Retinal pigment epithelial cell (primary cell): ENCODE results near the gene CFAP157.
A peak's percentile ranks its signal among the peaks of the same experiment; 100 is the strongest.

ENCODE experiments used
- DNase-seq: peaks from one replicate; pipeline ENCODE4 v3.0.0-alpha.2; 2010; ENCODE audit warnings: low read depth
- H3K4me3 ChIP-seq: 2 replicates; pipeline ENCODE4 v1.5.1; 2011; ENCODE audit warnings: mild to moderate bottlenecking, low read length, control low read depth, moderate library complexity
- TF ChIP-seq, protein P1 (sequence below): conservative IDR thresholded peaks from 2 replicates; pipeline ENCODE4 v1.5.1; 2011; ENCODE audit warnings: low read depth, low read length, control low read depth, inconsistent platforms

CFAP157 gene

DNA sequence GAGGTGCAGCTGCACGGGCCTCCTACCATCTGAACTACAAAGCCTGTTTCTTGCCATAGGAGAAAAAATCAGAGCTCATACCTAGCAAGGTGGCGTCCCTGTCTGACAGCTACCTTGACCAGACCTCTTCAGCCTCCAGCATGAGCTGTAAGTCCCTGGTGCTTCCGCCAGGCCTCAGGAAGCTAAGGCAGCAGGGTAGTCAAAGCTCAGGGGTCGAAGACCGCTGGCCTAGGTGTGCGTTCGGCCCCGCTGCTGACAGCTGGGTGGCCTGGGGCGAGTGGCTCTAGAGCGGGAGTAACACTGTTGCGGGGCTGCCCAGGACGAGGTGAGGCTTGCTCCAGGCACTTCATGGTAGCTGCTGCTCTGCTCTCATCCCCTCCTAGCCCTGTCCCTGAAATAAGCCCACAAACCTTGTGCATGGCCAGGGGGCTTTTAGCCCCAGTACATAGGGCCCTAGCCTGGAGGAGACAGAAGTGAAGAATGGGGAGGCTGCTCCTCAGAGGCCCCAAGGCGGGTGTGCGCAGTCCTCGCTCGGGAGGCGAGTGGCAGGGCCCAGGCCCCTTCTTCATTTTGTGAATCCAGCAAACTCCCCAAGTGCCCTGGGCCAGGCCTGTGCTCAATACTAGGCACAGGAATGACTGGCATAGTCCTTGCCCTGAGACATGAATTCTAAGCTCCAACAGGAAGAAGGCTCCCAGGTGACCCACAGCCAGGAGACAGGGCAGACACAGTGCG, 22.9 kb downstream of the CFAP157 start:
- no peak for DNase-seq
- H3K4me3 ChIP-seq = no peak overlapping the region
- TF ChIP-seq, protein P1, sequence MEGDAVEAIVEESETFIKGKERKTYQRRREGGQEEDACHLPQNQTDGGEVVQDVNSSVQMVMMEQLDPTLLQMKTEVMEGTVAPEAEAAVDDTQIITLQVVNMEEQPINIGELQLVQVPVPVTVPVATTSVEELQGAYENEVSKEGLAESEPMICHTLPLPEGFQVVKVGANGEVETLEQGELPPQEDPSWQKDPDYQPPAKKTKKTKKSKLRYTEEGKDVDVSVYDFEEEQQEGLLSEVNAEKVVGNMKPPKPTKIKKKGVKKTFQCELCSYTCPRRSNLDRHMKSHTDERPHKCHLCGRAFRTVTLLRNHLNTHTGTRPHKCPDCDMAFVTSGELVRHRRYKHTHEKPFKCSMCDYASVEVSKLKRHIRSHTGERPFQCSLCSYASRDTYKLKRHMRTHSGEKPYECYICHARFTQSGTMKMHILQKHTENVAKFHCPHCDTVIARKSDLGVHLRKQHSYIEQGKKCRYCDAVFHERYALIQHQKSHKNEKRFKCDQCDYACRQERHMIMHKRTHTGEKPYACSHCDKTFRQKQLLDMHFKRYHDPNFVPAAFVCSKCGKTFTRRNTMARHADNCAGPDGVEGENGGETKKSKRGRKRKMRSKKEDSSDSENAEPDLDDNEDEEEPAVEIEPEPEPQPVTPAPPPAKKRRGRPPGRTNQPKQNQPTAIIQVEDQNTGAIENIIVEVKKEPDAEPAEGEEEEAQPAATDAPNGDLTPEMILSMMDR = no peak

DNA sequence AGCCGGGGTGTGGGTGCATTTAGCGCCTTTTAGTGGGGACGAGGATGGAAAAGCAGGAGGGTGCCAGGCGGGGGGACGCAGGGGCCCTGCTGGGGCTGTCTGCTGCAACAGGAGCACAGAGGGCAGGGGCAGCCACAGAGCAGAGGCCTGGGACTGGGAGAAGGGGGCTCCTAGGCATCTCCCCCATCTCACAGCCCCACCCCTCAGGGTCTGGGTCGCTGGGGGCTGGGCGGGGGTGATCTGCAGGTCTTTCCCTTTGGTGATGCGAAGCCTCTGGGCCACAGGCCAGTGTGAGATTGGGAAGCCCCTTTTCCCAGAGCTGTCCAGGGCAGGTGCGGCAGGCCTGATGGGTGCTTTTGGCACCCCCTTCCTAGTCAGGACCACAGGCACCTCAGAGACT, 23.5 kb downstream of the CFAP157 start:
- DNase-seq = no peak
- TF ChIP-seq, protein P1 = no peak
- no peak overlapping the region for H3K4me3 ChIP-seq

DNA sequence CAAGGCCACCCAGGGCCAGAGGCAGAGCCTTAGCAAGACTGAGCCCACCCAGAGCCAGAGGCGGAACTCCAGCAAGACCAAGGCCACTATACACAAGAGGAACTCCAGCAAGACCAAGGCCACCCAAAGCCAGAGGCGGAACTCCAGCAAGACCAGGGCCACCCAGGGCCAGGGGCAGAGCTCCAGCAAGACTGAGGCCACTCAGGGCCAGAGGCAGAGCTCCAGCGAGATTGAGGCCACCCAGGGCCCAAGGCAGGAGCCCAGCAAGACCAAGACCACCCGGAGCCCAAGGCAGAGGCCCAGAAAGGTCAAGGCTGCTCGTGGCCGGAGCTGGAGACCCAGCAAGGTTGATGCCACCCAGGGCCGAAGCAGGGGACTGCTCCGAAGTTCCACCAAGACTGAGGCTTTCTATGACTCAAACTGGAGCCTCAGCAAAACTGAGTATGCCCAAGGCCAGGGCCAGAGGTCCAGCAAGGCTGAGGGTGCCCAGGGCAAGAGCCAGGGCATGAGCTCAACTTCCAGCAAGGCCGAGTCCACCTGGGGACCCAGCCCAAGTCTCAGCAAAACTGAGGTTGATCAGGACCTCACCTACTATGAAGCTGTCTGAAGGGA, 24.1 kb downstream of the CFAP157 start:
- no peak overlapping the region for H3K4me3 ChIP-seq
- DNase-seq = no peak
- TF ChIP-seq, protein P1 = no peak

DNA sequence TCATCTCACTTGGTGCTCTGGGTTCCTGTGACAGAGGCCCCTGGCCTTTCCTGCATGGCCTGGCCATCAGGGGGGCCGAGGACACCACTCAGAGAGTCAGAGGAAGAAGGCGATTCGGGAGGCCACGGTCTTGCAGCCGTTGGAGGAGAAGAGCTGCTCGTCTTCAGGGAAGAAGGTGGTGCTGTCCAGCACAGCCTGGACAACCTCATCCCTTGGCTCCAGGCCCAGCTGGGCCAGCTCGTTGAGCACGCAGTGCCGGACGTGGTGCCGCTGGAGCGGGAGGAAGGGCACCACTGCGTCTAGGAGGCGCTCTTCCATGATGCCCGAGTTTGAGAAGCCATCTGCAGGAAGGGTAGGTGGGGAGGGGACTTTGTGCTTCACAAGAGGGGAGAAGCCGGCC, 25.1 kb downstream of the CFAP157 start:
- TF ChIP-seq, protein P1 = no peak
- DNase-seq = no peak
- H3K4me3 ChIP-seq = no peak overlapping the region

DNA sequence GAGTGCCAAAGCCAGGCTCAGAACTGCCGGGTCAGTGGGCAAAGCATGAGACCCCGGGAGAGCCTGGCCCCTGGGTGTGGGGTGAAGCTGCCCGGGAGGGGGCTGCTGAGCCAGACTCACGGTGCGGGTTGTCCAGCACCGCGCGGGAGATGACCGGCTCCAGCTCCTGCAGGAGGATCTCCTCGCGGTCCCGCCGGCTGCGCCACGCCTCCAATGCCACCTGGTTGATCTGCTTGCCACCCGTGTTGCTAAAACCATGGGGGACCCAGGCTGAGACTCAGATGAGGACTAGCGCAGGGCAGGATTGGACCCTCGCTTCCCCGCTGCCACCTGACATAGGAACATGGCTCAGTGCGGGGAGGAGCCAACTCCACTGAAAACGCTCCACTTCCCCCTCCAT, 25.7 kb downstream of the CFAP157 start:
- no peak overlapping the region for H3K4me3 ChIP-seq
- TF ChIP-seq, protein P1 = no peak
- no peak for DNase-seq

DNA sequence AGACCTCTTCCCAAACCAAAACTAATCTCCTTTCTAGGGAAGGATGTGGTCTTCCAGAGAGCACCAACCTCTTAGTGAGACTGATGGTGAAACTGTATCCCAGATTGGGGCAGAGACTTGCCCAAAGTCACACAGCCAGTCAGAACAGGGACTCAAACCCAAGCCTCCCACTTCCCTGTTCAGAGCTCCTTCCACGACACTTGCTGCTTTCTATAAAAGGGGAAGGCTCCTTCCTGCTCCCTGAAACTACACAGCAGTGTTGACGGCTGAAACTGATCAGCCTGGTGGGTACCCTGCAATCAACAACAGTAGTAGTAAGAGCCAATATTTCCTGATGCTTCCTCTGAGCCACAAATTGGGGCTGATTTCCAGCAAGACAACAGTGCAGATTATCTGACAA, 26.8 kb downstream of the CFAP157 start:
- TF ChIP-seq, protein P1 = no peak
- no peak for DNase-seq
- H3K4me3 ChIP-seq = no peak overlapping the region

DNA sequence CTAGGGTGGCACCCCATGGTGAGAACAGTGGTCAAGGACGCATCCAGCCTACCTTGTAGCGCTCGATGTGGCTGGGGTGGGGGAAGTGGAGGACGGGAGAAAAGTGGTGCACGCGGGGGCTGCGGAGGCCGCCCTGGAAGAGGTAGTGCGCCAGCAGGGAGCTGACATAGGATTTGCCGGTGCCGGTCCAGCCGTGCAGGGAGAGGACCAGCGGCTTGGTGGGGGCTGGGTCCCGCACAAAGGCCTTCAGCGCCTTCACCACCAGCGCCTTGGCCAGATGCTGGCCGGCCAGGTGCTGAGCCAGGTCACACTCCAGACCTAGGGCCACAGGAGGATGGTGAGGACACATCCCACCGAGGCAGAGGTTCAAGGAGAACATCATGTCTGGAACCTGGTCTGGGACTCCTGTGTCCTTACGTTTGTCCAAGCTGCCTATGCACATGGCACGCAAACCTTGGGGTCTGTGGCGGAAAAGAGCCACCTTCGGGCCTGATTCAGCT, 27.5 kb downstream of the CFAP157 start:
- no peak for DNase-seq
- H3K4me3 ChIP-seq = peak overlapping the region; percentile 70
- TF ChIP-seq, protein P1 = no peak
